WTC11 (cell line): Measurements from ENCODE around the gene VMAC. TPM values are rescaled to one million over a fixed set of nuclear protein-coding genes. Genes with fewer than 3 reads are reported as not detected.

ENCODE experiments used
- ATAC-seq: fragments of 200-7000 bp; cut with Tn5 transposase; 2 replicates; pipeline ENCODE4 v1.10.0; 2021; ENCODE audit warnings: mild to moderate bottlenecking, moderate library complexity
- CTCF ChIA-PET: fragments of 300-600 bp; sonication (Branson Sonifier 250); formaldehyde crosslinking; loops from one replicate; lab custom pipeline; 2021; ENCODE audit warnings: antibody characterized with exemption; lab: Charles Lee
- POLR2A ChIA-PET: fragments of 350-600 bp; sonication (Branson Sonifier 250); formaldehyde crosslinking; loops from one replicate; lab custom pipeline; 2021; ENCODE audit warnings: antibody characterized with exemption; lab: Charles Lee
- DNase-seq: peaks from one replicate; pipeline ENCODE4 v3.0.0; 2021; ENCODE audit warnings: low spot score
- H3K27ac Mint-ChIP-seq: 2 replicates; pipeline ENCODE4 v1.8.0; 2021; ENCODE audit warnings: mixed read lengths
- H3K27me3 Mint-ChIP-seq: 2 replicates; pipeline ENCODE4 v1.8.0; 2021; ENCODE audit warnings: low read depth, mild to moderate bottlenecking, moderate library complexity, mixed read lengths
- H3K36me3 Mint-ChIP-seq: 2 replicates; pipeline ENCODE4 v1.8.0; 2021; ENCODE audit warnings: mixed read lengths
- H3K4me1 Mint-ChIP-seq: 2 replicates; pipeline ENCODE4 v1.8.0; 2022; ENCODE audit warnings: mixed read lengths
- H3K4me3 Mint-ChIP-seq: 2 replicates; pipeline ENCODE4 v1.8.0; 2021; ENCODE audit warnings: mild to moderate bottlenecking, moderate library complexity, mixed read lengths
- H3K9me3 Mint-ChIP-seq: 2 replicates; pipeline ENCODE4 v1.8.0; 2021; ENCODE audit warnings: mixed read lengths
- CBFB ChIP-seq: sonication (generic); formaldehyde crosslinking; IDR thresholded peaks from 2 replicates; pipeline ENCODE4 v1.8.1; 2022; ENCODE audit warnings: mild to moderate bottlenecking, low read depth, missing genetic modification reagents
- E2F1 ChIP-seq: sonication (generic); formaldehyde crosslinking; IDR thresholded peaks from 2 replicates; pipeline ENCODE4 v1.8.0; 2022; ENCODE audit warnings: mild to moderate bottlenecking, missing genetic modification reagents
- EMX1 ChIP-seq: fragments of 250-450 bp; sonication (Bioruptor Pico); IDR thresholded peaks from 2 replicates; pipeline ENCODE4 v1.8.0; 2021; ENCODE audit warnings: mild to moderate bottlenecking
- ESRRA ChIP-seq: sonication (generic); formaldehyde crosslinking; IDR thresholded peaks from 2 replicates; pipeline ENCODE4 v1.8.1; 2022; ENCODE audit warnings: mild to moderate bottlenecking, missing genetic modification reagents, borderline replicate concordance
- HMGA2 ChIP-seq: fragments of 250-450 bp; sonication (Bioruptor Pico); IDR thresholded peaks from 2 replicates; pipeline ENCODE4 v1.4.0; 2021; ENCODE audit warnings: mild to moderate bottlenecking, moderate library complexity
- JUN ChIP-seq: sonication (generic); formaldehyde crosslinking; IDR thresholded peaks from 2 replicates; pipeline ENCODE4 v1.8.0; 2023; ENCODE audit warnings: mild to moderate bottlenecking, missing genetic modification reagents
- NFATC4 ChIP-seq: fragments of 250-450 bp; sonication (Bioruptor Pico); IDR thresholded peaks from 2 replicates; pipeline ENCODE4 v1.9.0; 2021; ENCODE audit warnings: mild to moderate bottlenecking
- NR3C1 ChIP-seq: sonication (generic); formaldehyde crosslinking; conservative IDR thresholded peaks from 2 replicates; pipeline ENCODE4 v1.8.1; 2023; ENCODE audit warnings: low read depth, mild to moderate bottlenecking, missing genetic modification reagents
- PRRX2 ChIP-seq: fragments of 250-450 bp; sonication (Bioruptor Pico); IDR thresholded peaks from 2 replicates; pipeline ENCODE4 v1.8.0; 2021; ENCODE audit warnings: mild to moderate bottlenecking
- TCF7 ChIP-seq: sonication (generic); formaldehyde crosslinking; IDR thresholded peaks from 2 replicates; pipeline ENCODE4 v1.8.0; 2022; ENCODE audit warnings: mild to moderate bottlenecking, low read depth, missing genetic modification reagents, moderate library complexity
- ZBTB21 ChIP-seq: sonication (generic); formaldehyde crosslinking; IDR thresholded peaks from 2 replicates; pipeline ENCODE4 v1.8.1; 2023; ENCODE audit warnings: mild to moderate bottlenecking, missing genetic modification reagents, borderline replicate concordance
- ZNF219 ChIP-seq: sonication (generic); formaldehyde crosslinking; IDR thresholded peaks from 2 replicates; pipeline ENCODE4 v1.8.0; 2023; ENCODE audit warnings: missing genetic modification reagents, mild to moderate bottlenecking, borderline replicate concordance
- ZNF232 ChIP-seq: sonication (generic); formaldehyde crosslinking; IDR thresholded peaks from 2 replicates; pipeline ENCODE4 v1.8.0; 2022; ENCODE audit warnings: mild to moderate bottlenecking, missing genetic modification reagents
- total RNA-seq: library from RNA; stranded (reverse); gene quantifications from 3 replicates; pipeline ENCODE4 v1.2.3, GENCODE V29; 2021
- TF ChIP-seq, protein P1 (sequence below): sonication (generic); formaldehyde crosslinking; IDR thresholded peaks from 2 replicates; pipeline ENCODE4 v1.8.1; 2023; ENCODE audit warnings: mild to moderate bottlenecking, missing genetic modification reagents
- TF ChIP-seq, protein P2 (sequence below): sonication (generic); formaldehyde crosslinking; IDR thresholded peaks from 2 replicates; pipeline ENCODE4 v1.8.1; 2023; ENCODE audit warnings: mild to moderate bottlenecking, missing genetic modification reagents, moderate library complexity
- TF ChIP-seq, protein P3 (sequence below): sonication (generic); formaldehyde crosslinking; IDR thresholded peaks from 2 replicates; pipeline ENCODE4 v1.8.0; 2022; ENCODE audit warnings: missing genetic modification reagents
- TF ChIP-seq, protein P4 (sequence below): fragments of 250-450 bp; sonication (Bioruptor Pico); IDR thresholded peaks from 2 replicates; pipeline ENCODE4 v1.8.0; 2021; ENCODE audit warnings: mild to moderate bottlenecking

VMAC gene
- total RNA-seq, 1 experiment from 2014 or later = 2.5 TPM

- H3K4me3 Mint-ChIP-seq = no peak within 1 kb of the TSS
- H3K27me3 Mint-ChIP-seq = no peaks in the 10 kb centered on the region
- no peak for ATAC-seq
- peaks cover 10% of the 10 kb centered on the region for H3K36me3 Mint-ChIP-seq
- ChIA-PET POLR2A (no interaction called here), CTCF (interaction anchor here (2.3 kb wide), 1 partner anchor 110 kb away, joined by 8 read pairs; no protein-coding TSS in a partner anchor)
- peak within 1 kb of the TSS; percentile 78; the same call in 1 of the 2 replicates for H3K27ac Mint-ChIP-seq
- no peak for DNase-seq
- no peaks in the 10 kb centered on the region for H3K9me3 Mint-ChIP-seq
- no peaks in the 10 kb centered on the region for H3K4me1 Mint-ChIP-seq
- TF ChIP-seq, protein P1, sequence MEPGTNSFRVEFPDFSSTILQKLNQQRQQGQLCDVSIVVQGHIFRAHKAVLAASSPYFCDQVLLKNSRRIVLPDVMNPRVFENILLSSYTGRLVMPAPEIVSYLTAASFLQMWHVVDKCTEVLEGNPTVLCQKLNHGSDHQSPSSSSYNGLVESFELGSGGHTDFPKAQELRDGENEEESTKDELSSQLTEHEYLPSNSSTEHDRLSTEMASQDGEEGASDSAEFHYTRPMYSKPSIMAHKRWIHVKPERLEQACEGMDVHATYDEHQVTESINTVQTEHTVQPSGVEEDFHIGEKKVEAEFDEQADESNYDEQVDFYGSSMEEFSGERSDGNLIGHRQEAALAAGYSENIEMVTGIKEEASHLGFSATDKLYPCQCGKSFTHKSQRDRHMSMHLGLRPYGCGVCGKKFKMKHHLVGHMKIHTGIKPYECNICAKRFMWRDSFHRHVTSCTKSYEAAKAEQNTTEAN (CRISPR knock-in tag) = no peak
- TF ChIP-seq, protein P2, sequence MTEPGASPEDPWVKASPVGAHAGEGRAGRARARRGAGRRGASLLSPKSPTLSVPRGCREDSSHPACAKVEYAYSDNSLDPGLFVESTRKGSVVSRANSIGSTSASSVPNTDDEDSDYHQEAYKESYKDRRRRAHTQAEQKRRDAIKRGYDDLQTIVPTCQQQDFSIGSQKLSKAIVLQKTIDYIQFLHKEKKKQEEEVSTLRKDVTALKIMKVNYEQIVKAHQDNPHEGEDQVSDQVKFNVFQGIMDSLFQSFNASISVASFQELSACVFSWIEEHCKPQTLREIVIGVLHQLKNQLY (CRISPR knock-in tag) = no peak
- no peak for TF ChIP-seq TCF7 (CRISPR knock-in tag)
- TF ChIP-seq ZNF232 (CRISPR knock-in tag) = no peak
- no peak for TF ChIP-seq ZBTB21 (CRISPR knock-in tag)
These were observed 9.2 kb downstream of the VMAC start, which contains the start of gene CAPS for GRCh38 chr19:5913739-5914357. TSS of gene CAPS (plus strand) at chr19:5914254. CDS start at chr19:5914407, 153 bp downstream.

DNA sequence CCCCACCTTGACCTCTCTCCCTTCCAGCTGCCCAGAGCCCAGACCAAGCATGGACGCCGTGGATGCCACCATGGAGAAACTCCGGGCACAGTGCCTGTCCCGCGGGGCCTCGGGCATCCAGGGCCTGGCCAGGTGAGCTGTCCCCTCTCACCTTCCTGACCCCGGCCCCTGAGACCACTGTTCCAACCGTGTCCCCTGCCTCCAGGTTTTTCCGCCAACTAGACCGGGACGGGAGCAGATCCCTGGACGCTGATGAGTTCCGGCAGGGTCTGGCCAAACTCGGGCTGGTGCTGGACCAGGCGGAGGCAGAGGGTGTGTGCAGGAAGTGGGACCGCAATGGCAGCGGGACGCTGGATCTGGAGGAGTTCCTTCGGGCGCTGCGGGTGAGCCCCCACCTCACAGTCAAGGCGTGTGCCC lies 9.7 kb downstream of the VMAC start:
- no peak overlapping the region for H3K27ac Mint-ChIP-seq
- H3K27me3 Mint-ChIP-seq = no peaks in the 10 kb centered on the region
- TF ChIP-seq NFATC4 (CRISPR knock-in tag) (no peak), JUN (CRISPR knock-in tag) (no peak)
- TF ChIP-seq, protein P3, sequence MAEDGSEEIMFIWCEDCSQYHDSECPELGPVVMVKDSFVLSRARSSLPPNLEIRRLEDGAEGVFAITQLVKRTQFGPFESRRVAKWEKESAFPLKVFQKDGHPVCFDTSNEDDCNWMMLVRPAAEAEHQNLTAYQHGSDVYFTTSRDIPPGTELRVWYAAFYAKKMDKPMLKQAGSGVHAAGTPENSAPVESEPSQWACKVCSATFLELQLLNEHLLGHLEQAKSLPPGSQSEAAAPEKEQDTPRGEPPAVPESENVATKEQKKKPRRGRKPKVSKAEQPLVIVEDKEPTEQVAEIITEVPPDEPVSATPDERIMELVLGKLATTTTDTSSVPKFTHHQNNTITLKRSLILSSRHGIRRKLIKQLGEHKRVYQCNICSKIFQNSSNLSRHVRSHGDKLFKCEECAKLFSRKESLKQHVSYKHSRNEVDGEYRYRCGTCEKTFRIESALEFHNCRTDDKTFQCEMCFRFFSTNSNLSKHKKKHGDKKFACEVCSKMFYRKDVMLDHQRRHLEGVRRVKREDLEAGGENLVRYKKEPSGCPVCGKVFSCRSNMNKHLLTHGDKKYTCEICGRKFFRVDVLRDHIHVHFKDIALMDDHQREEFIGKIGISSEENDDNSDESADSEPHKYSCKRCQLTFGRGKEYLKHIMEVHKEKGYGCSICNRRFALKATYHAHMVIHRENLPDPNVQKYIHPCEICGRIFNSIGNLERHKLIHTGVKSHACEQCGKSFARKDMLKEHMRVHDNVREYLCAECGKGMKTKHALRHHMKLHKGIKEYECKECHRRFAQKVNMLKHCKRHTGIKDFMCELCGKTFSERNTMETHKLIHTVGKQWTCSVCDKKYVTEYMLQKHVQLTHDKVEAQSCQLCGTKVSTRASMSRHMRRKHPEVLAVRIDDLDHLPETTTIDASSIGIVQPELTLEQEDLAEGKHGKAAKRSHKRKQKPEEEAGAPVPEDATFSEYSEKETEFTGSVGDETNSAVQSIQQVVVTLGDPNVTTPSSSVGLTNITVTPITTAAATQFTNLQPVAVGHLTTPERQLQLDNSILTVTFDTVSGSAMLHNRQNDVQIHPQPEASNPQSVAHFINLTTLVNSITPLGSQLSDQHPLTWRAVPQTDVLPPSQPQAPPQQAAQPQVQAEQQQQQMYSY (CRISPR knock-in tag) = peak; percentile 44; the same call in 1 of the 2 replicates
- H3K9me3 Mint-ChIP-seq = no peaks in the 10 kb centered on the region
- ChIA-PET POLR2A (no interaction called here), CTCF (interaction anchor here (2.3 kb wide), 1 partner anchor 110 kb away, joined by 8 read pairs; no protein-coding TSS in a partner anchor)
- DNase-seq (no peak), ATAC-seq (no peak)
- peaks cover 10% of the 10 kb centered on the region for H3K36me3 Mint-ChIP-seq
- H3K4me3 Mint-ChIP-seq = no peak overlapping the region
- H3K4me1 Mint-ChIP-seq = no peaks in the 10 kb centered on the region

DNA sequence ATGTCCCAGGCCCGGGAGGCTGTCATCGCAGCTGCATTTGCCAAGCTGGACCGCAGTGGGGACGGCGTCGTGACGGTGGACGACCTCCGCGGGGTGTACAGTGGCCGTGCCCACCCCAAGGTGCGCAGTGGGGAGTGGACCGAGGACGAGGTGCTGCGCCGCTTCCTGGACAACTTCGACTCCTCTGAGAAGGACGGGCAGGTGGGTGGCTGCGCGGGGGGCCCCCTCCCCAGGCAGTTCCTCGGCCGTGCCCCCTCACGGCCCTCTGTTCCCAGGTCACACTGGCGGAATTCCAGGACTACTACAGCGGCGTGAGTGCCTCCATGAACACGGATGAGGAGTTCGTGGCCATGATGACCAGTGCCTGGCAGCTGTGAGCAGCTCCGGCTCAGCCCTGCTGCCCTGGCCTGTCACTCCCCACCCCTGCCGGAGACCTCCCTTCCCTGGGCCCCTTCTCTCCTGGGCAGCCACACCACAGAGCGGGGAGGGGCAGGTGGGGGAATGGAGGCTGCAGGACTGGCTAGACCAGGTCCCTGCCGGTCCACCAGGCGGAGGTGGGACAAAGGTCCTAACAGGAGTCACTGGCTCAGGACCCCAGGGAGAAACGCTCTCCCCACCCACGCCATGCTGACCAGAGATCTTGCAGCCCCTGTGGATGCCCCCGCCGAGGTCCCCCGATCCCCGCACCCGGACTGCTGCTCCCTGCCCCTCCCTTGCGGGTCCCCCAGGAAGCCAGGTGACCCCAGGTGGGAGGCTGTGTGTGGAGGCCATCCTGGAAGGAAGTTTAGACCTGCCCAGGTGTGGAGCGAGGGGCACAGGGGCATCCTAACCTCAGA lies 10.5 kb downstream of the VMAC start:
- ATAC-seq = peak; percentile 17; the same call in 1 of the 2 replicates
- Mint-ChIP-seq H3K4me1 (no peaks in the 10 kb centered on the region), H3K9me3 (no peaks in the 10 kb centered on the region), H3K36me3 (peaks cover 13% of the 10 kb centered on the region), H3K27ac (no peak overlapping the region), H3K27me3 (no peaks in the 10 kb centered on the region), H3K4me3 (no peak overlapping the region)
- no peak for DNase-seq
- CTCF ChIA-PET = interaction anchor here (2.3 kb wide), 1 partner anchor 111 kb away, joined by 8 read pairs; no protein-coding TSS in a partner anchor
- 0 out of 2 replicates have a peak, but pooled peaks have one; percentile 42 for TF ChIP-seq ESRRA (CRISPR knock-in tag)
- TF ChIP-seq, protein P2 (CRISPR knock-in tag) = no peak
- POLR2A ChIA-PET = no interaction called here

- Mint-ChIP-seq H3K9me3 (no peaks in the 10 kb centered on the region), H3K4me1 (no peaks in the 10 kb centered on the region), H3K27me3 (no peaks in the 10 kb centered on the region), H3K36me3 (peaks cover 13% of the 10 kb centered on the region), H3K4me3 (no peak overlapping the region), H3K27ac (no peak overlapping the region)
- CTCF ChIA-PET = no interaction called here
- POLR2A ChIA-PET = no interaction called here
- ATAC-seq = no peak
- DNase-seq = no peak
- TF ChIP-seq ZNF219 (no peak), NR3C1 (no peak), CBFB (no peak), PRRX2 (CRISPR knock-in tag) (no peak), HMGA2 (CRISPR knock-in tag) (no peak), EMX1 (CRISPR knock-in tag) (no peak), E2F1 (no peak)
- TF ChIP-seq, protein P4, sequence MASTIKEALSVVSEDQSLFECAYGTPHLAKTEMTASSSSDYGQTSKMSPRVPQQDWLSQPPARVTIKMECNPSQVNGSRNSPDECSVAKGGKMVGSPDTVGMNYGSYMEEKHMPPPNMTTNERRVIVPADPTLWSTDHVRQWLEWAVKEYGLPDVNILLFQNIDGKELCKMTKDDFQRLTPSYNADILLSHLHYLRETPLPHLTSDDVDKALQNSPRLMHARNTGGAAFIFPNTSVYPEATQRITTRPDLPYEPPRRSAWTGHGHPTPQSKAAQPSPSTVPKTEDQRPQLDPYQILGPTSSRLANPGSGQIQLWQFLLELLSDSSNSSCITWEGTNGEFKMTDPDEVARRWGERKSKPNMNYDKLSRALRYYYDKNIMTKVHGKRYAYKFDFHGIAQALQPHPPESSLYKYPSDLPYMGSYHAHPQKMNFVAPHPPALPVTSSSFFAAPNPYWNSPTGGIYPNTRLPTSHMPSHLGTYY (CRISPR knock-in tag) = no peak
These were observed 11.1 kb downstream of the VMAC start for GRCh38 chr19:5915782-5916165.
